ENCODE measurements around the gene DIAPH2. TPM values are rescaled to one million over a fixed set of nuclear protein-coding genes. Genes with fewer than 3 reads are reported as not detected.

The DIAPH2 gene
- total RNA-seq, result 10 to 100 TPM; 29.6 to 31.5 TPM
- long read RNA-seq, partial matches to known transcripts, result 9 of 23 reads
- long read RNA-seq, other reads (novel, unspliced or antisense), result 11 of 23 reads

DNA sequence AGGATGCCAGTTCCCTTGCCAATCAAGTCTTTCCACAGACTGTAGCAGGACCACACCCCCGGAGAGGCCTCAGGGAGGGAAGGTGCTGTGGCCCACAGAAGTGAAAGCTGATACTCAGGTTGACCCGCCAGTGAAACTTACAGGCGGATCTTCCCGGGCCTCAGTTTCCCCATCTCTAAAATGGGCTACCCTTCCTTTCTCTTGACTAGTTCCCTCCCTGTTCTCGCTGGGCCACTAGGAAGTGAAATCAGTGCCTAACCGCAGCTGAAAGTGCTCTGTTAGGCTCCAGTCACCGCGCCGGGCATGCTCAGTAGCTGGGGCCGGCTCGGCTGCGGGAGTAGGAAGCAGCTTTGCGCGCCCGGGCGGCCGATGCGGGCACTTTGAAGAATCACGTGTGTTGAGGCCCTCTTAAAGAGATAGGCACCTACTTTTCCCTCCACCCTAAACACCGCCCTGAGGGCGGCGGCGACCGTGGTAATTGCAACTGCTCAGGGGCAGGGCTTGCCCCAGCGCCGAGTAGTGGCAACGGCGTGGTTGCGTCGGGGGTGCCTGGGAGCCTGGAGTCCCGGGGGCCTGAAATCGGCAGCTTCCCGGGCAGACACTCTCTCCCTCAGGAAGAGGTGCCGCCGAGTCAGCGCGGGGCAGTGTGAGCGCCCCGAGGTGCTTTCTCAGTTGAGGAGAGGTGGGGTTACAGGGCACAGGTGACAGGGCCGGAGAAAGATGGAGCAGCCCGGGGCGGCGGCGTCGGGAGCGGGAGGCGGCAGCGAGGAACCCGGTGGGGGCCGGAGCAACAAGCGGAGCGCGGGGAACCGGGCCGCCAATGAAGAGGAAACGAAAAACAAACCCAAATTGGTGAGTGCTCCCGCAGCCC is at the start of gene DIAPH2:
DIAPH2 (plus strand) TSS at position 504 of the 871 bp plus-strand sequence.
- peak; percentile 84 to 85 for DNase-seq
- intact Hi-C loops (cut with DNase I, micrococcal nuclease), result no loop called here
- peak; percentile 92 for ATAC-seq

DNA sequence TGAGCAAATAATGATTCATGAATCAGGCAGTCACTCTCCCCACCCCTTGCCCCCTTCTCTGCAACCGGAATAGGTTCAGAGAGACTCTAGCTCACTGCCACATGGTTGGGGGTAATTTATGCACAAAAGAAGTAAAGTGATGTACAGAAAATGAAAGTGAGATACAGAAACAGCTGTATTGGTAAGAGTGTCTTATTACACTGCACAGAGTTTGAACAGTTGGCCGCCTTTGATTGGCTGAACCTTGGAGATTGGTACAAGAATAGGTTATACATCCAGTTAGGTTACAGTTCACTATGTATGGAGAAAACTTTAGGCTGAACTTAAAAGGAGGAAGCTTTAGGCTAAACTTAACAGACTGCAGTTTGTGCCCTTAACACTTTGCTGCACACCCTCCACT is 34.6 kb upstream of the DIAPH2 start:
- intact Hi-C loops (cut with DNase I, micrococcal nuclease), result no loop called here
- ATAC-seq (no peak), DNase-seq (no peak)

DNA sequence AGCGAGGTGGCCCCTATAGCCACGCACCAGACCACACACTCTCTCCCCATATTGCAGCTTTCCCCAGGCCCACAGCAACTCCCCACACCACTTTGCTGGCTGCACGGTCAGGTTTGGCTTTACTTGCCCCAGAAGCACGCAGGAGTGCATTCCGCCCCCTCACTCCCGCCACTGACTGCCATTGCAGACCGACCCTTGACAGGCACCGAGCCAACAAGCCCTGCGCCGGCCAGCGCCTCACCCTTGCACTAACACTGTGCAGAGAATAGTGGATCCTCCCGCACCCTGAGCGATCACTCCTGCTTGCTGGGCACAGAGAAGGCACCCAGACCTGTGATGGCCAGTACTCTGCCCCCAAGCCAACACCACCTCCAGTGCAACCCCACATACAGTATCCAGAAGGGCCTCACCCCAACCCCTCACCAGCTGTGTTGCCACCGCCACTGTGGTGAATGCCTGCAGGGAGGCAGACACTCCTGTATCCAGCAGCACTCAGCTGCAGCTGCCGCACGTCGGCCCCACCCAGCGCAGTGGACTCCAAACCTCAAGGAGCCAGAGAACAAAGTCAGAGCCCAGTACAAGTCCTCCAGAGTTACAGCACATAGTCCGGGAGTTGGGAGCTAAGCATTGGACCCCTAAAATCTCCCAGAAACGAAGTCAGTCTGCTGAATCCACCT is 28.6 kb upstream of the DIAPH2 start:
- intact Hi-C loops (cut with DNase I, micrococcal nuclease), result no loop called here
- ATAC-seq, result peak; percentile 30
- DNase-seq, result no peak

DNA sequence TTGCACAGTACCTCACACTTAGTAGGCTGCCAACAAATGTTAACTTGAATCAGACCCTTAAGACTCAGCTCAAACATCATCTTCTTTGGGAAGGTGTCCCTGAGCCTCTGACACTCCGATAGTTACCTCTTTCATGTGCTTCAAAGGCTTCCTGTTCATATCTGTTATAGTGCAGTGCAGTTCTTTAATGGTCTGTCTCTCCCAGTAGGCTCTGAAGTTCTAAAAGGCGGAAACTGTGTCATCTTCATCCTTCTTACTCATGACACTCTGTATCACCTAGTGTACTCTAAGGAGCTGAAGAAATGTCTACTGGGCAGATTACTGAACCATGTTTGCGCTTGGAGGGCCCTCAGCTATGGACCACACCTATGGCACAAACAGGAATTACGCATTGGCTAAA is 2.1 kb upstream of the DIAPH2 start:
- intact Hi-C loops (cut with DNase I, micrococcal nuclease), result no loop called here
- no peak for ATAC-seq
- no peak for DNase-seq

DNA sequence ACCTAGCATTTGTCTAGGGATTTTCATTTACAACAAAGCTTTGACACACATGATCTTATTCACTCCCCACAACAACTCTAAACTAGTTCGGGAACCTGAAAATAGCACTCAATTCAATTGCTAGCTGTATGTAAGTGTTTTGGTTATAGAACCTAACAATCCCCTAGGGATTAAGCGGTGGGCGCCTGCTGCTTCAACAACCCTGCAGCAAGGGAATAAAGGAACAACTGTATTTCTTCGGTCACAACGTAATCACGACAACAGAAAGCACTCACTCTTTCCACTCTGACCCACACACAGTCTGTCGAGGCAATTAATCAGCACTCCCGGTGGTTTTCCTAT is 674 bp upstream of the DIAPH2 start:
- DNase-seq (no peak), ATAC-seq (no peak)
- intact Hi-C loops (cut with DNase I, micrococcal nuclease), result no loop called here

DNA sequence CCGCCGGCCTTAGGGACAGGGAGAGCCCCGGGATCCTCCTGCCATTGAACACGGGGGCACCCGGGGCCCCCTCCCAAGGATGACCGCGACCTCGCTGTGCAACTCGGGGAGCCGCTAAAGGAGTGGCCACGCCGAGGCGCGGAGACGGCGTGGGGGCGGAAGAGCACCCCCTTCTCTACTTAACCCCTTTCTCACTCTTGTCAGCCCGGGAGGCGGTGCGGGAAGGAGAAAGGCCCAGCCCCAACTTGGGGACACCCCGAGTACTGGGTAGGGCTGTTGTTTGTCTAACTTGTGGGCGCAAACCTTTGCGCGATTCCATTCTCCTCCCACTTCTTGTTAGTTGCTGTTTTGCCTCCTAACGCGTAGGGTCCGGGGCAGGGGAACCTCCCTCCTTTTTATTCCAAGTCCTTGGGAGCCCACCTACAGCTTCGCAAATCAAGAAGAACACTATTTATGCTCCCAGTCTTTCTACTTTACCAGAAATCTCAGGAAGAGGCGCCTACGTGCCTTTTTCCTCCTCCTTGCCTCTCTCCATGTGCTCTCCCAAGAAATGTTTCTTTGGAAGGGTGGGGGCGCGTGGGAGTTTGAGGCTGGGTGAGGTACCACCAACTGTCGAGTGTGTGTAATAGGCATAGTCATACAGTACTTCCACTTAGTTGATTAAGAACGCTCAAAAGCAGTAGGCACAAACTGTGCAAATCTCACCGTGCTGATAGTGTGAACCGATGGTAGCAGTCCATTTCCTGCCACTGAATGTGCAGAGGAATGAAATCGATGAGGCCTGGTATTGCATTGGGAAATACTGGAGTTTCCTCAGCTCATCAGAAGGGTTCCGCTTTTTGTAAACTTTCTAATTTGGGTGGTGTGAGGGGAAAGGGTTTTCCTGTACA is 813 bp downstream of the DIAPH2 start:
- intact Hi-C loops (cut with DNase I, micrococcal nuclease), result no loop called here
- peak; percentile 51 for ATAC-seq
- DNase-seq, result peak; percentile 40 to 55

DNA sequence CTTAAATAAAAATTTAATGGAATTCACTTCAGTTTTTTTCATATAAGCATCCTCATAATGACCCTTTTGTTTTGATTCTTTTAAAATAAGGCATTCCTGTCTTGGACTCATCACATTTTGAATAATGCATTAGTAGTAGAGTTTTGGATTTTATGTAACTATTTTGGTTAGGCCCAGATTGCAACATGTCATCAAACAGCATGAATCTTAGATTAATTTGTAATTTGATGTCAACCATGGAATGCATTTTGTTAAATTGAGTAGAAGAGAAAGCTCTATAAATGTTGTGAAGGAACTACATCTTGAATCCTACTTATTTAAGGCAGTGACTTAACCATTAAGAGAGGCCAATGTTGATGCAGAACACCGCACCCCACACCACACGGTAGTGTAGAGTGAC is 3.1 kb downstream of the DIAPH2 start:
- ATAC-seq (no peak), DNase-seq (no peak)
- intact Hi-C loops (cut with DNase I, micrococcal nuclease), result no loop called here

DNA sequence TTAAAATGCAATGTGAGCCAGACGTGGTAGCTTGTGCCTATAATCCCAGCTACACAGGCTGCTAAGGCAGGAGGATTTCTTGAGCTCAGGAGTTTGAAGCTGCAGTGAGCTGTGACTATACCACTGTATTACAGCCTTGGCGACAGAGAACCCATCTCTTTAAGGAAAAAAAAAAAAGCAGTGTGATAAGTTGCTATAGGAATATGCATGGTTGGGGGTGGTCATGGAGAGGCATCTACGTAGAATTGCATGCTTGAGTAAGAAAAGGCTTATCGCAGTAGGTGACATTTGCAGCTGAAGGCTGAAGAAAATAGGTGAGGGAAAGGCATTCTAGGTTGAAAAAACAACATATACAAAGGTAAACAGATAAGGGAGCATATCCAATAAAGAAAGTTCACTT is 4.1 kb downstream of the DIAPH2 start:
- intact Hi-C loops (cut with DNase I, micrococcal nuclease), result no loop called here
- DNase-seq (no peak), ATAC-seq (no peak)

DNA sequence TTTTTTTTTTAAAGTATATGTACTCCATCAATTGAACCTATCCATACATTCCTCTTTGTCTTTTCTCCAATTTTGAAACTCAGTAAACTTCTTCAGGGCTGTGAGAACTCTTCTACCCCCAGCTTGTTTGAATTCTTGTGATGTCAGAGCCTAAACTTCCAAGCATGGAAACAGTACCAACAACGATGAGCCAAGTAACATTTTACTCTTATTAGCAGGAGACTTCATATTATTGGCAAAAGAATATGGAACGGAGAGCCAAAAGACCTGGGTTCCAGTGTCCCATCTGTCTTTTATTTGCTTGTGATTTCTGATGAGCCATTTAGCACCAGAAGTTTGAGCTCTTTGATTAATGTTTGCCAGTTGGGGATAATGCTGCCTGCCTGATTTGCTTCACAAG is 5.3 kb downstream of the DIAPH2 start:
- DNase-seq, result no peak
- ATAC-seq, result no peak
- intact Hi-C loops (cut with DNase I, micrococcal nuclease), result no loop called here

DNA sequence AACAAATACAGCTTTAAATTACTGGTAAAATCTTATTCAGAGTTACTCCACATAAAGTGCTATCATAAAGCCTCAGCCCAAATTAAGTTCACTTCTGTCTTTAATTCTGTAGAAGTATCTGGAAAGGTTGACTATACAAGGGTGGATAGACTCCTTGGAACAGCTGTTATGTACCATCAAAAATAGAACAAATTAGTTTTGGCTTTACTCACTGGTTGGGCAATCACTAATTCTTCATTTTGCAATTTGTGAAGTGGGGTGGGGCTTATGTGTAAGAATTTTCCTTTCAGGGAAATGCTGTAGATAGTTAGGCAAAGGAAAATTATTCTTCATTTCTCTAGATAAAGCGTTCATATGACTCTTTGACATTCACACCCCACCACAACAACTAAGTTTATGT is 7.8 kb downstream of the DIAPH2 start:
- intact Hi-C loops (cut with DNase I, micrococcal nuclease), result no loop called here
- no peak for DNase-seq
- ATAC-seq, result no peak

DNA sequence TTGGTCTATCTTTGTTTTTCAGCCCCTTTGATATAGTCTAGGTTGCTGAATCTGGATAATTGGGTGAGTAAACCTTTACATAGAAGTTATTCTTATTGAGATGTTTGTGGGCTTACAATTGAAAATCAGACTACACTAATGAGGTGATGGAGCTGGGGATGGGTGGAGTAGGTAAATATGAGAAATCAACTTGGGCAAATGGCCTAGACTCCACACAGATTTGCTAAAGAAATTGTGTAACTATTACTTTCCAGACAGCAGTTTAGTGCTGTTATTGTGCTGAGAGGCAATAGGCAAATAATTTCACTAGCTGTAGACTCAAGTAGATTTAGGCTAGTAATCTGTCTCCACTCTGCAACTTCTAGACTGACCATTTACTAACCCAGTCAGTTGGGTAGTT is 8.2 kb downstream of the DIAPH2 start:
- DNase-seq, result no peak
- intact Hi-C loops (cut with DNase I, micrococcal nuclease), result no loop called here
- no peak for ATAC-seq

DNA sequence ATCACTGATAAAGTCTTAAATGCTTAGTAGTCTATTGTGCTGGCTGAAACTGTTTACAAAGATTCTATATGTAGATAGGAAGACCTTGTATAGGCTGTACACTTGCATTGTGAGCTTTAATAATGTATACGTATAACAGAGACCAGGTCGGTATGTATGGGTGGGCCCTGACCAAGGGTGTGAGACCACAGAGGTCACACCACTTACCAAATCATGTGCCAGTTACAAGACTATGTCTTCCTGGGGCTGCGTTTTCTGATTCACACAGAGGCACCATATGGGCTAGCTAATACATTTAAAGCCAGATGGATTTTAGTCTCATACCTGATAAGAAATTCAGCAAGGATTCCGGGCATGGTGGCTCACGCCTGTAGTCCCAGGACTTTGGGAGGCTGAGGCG is 8.8 kb downstream of the DIAPH2 start:
- ATAC-seq (no peak), DNase-seq (no peak)
- intact Hi-C loops (cut with DNase I, micrococcal nuclease), result no loop called here

DNA sequence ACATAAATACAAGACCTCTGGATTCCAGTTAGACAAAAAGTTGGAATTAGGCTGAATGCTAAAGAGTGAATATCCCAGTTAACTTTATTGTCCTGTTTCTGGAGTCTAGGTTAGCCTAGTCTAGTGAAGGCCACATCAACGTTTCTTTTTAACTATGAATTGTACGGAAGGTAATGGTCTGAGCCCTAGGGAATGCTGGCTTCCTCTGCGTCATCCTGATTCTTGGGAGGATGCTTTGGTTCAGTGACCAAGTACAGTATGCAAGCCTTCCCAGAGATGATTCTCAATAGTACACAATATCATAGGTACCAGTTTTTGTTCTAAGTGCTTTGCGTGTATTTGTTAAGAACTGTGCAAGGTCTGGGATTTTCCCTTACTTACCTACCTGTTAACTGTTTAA is 11.8 kb downstream of the DIAPH2 start:
- no peak for DNase-seq
- intact Hi-C loops (cut with DNase I, micrococcal nuclease), result no loop called here
- no peak for ATAC-seq

DNA sequence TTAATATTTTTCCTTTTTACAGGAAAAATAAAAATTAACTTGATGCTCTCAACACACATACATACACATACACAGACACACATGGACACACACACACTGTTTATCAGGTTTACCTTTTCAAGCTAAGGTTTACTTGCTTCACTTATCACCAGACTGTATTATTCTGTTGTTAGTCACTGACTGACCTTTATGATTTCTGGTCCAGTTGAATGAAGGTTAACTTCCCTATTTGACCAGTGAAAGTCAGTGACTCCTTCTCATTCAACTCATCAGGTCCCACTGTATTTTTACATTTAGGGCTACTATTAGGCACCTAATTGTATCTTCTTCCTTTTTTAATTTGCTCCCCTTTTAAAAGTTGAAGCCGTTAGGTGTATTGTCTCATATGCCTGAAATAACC is 16.0 kb downstream of the DIAPH2 start:
- intact Hi-C loops (cut with DNase I, micrococcal nuclease), result no loop called here
- no peak for ATAC-seq
- DNase-seq, result no peak

DNA sequence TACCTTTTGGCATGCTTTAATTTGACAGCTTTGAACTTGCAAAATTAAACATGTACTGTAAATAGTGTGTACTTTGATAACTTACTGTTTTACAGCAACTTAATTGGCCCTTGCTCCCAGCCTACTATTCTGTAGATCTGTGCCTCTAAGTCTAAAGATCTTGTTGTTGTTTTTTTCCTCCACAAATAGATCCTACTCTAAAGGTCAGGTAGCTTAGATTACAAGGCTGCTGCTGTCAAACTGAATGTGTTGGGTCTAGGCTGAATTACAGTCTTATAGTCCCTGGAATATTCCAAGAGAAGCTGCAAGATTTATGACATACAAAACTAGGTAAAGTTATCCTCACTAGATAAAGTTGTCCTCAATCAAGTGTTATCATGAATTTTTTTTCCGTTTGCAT is 18.7 kb downstream of the DIAPH2 start:
- no peak for DNase-seq
- ATAC-seq, result peak; percentile 60
- intact Hi-C loops (cut with DNase I, micrococcal nuclease), result no loop called here

DNA sequence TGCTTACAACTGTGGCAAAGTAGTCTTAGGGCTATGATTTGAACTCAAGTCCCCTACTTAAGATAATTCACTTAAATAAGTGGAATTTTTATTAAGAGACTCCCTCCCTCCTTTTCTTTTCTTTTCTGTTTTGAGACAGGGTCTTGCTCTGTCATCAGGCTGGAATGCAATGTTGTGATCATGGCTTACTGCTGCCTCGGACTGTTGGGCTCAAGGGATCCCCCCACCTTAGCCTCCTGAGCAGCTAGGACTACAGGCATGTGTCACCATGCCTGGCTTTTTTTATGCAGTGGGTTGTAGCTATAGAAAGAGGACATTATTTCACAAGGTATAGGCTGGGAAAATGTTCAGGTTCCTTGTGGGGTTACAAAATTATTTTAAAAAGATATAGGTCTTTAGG is 19.2 kb downstream of the DIAPH2 start:
- intact Hi-C loops (cut with DNase I, micrococcal nuclease), result no loop called here
- DNase-seq, result no peak
- ATAC-seq, result no peak

DNA sequence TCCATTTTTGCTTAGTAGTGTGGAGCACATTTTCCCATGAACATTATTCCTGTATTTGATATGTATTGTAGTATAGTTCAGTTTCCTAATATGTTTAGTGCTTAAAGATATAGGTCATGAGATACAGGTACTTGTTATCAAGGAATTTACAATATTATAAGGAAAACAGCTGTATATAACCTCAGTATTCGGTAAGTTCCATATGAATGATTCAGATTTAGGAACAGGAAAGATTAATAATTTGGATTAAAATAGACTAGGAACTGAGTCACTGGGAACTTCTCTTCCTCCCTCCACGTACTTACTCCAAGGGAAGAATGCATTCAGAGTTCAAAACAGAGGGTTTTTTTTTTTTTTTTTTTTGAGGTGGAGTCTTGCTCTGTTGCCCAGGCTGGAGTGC is 20.0 kb downstream of the DIAPH2 start:
- intact Hi-C loops (cut with DNase I, micrococcal nuclease), result no loop called here
- ATAC-seq, result no peak
- DNase-seq, result no peak

DNA sequence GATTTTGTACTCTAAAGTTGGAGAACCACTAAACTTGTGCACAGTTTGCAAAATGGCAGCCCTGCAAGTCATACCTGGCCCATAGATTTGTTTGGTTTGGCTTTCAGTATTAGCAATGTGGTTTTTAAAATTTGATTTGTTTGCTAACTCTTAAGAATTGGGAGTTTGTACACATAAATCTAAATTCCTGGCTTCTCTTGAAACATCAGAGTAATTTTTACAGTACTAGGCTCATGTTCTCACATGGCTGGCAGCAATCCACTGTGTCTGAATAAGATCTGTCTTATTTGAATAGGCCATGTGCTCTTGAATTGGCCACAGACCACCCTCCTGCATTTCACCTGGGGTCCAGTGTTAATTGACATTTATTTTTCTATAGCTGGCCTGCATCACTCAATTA is 21.3 kb downstream of the DIAPH2 start:
- DNase-seq (no peak), ATAC-seq (no peak)
- intact Hi-C loops (cut with DNase I, micrococcal nuclease), result no loop called here

DNA sequence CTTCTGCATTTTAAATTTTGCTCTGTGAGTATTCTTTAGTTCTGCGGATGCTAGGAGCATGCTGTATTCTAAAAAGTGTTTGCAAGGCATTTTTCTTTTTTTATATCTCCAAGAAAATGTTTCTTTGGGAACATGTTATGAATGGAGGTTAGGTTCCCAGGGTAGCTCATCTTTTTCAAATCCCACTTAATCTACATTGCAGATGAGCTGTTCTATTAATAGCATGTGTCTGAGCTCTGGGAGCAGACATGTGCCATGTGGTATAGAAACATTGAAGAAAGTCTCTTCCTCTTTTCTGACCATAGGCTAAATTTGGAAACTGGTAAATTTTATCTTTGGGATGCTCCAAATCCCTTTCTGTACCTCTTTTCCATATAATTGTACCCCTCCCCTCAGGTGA is 23.2 kb downstream of the DIAPH2 start:
- DNase-seq (no peak), ATAC-seq (no peak)
- intact Hi-C loops (cut with DNase I, micrococcal nuclease), result no loop called here

DNA sequence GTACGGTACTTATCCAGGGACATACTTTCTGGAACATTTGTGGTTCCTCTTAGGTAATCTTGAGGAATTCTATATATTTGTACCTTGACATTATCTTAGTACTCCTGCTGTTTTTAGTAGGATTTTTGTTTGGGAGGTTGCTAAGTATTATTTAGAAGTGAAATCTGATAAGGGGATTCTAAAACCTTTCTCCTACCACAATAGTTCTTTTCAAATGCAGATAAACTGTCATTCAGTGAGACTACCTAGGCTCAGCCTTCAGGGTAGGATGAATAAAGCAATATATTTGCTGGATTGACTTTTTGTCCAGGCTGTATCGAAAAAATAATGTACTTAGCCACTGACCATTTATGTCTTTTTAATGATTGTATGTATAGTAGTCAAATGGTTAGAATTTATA is 25.4 kb downstream of the DIAPH2 start:
- no peak for DNase-seq
- intact Hi-C loops (cut with DNase I, micrococcal nuclease), result no loop called here

More for the DNA sequence above, 25.4 kb downstream of the DIAPH2 start:
- no peak for ATAC-seq

Data from left colon (tissue), 2 donors.